GM19468 (cell line): ENCODE measurements around the gene EBNA1BP2.
"Not testable (repeated sequence)": the region's sequence is repeated elsewhere in the genome, so short reads cannot be mapped to it uniquely, and the experiment has no call there.

ENCODE experiments used
- ATAC-seq: cut with Tn5 transposase; IDR thresholded peaks from one replicate; pipeline ENCODE4 v1.9.1; 2021; ENCODE audit warnings: mild to moderate bottlenecking, moderate library complexity, moderate number of reproducible peaks; ENCODE audit not compliant: unreplicated experiment; ENCODE audit errors: extremely low read depth

The EBNA1BP2 gene

GRCh38 chr1:43171876-43172526 lies at the start of gene EBNA1BP2, which contains the start of gene CFAP57:
EBNA1BP2 (minus strand) TSS chr1:43172290; CDS start chr1:43172118, 172 bp downstream.
CFAP57 (plus strand) TSS chr1:43172330; CDS start chr1:43172754, 424 bp downstream.
- peak; percentile 66 for ATAC-seq

- ATAC-seq, result no peak
These were observed 49.7 kb upstream of the EBNA1BP2 start for GRCh38 chr1:43221797-43222196.

- peak; percentile 29 for ATAC-seq
These were observed 49.1 kb upstream of the EBNA1BP2 start for GRCh38 chr1:43220905-43221778.

- no peak for ATAC-seq
These were observed 45.7 kb upstream of the EBNA1BP2 start for GRCh38 chr1:43217747-43218146.

GRCh38 chr1:43214501-43215444 lies 42.7 kb upstream of the EBNA1BP2 start:
- ATAC-seq, result no peak

GRCh38 chr1:43208277-43208676 lies 36.2 kb upstream of the EBNA1BP2 start:
- ATAC-seq, result not testable (repeated sequence)

GRCh38 chr1:43207229-43207853 lies 35.3 kb upstream of the EBNA1BP2 start:
- ATAC-seq, result no peak

- no peak for ATAC-seq
These were observed 34.6 kb upstream of the EBNA1BP2 start for GRCh38 chr1:43206600-43207228.

GRCh38 chr1:43205671-43206070 lies 33.6 kb upstream of the EBNA1BP2 start:
- no peak for ATAC-seq

GRCh38 chr1:43204394-43204793 lies 32.3 kb upstream of the EBNA1BP2 start:
- ATAC-seq, result no peak

- ATAC-seq, result no peak
These were observed 31.8 kb upstream of the EBNA1BP2 start for GRCh38 chr1:43203859-43204258.

- ATAC-seq, result peak; percentile 58
These were observed 27.1 kb upstream of the EBNA1BP2 start for GRCh38 chr1:43199093-43199726.

GRCh38 chr1:43197343-43198127 lies 25.4 kb upstream of the EBNA1BP2 start:
- no peak for ATAC-seq

GRCh38 chr1:43194509-43194908 lies 22.4 kb upstream of the EBNA1BP2 start:
- no peak for ATAC-seq

GRCh38 chr1:43188106-43188505 lies 16.0 kb upstream of the EBNA1BP2 start:
- ATAC-seq, result no peak

GRCh38 chr1:43184995-43185394 lies 12.9 kb upstream of the EBNA1BP2 start:
- no peak for ATAC-seq

GRCh38 chr1:43184388-43184787 lies 12.3 kb upstream of the EBNA1BP2 start:
- ATAC-seq, result no peak

GRCh38 chr1:43177691-43178090 lies 5.6 kb upstream of the EBNA1BP2 start:
- ATAC-seq, result no peak
